Sigmoid colon (tissue), 7 donors: Measurements from ENCODE around the gene FBXL13. TPM values are rescaled to one million over a fixed set of nuclear protein-coding genes. Genes with fewer than 3 reads are reported as not detected.

Source experiments
- DNase-seq: peaks from one replicate; pipeline ENCODE4 v3.0.0-alpha.2; 2019
- H3K27ac ChIP-seq, 4 donors: fragments of 200-600 bp; sonication (generic); one replicate each; pipeline ENCODE4 v1.5.1; 2016 to 2019; ENCODE audit warnings: mild to moderate bottlenecking in 1 of 4
- H3K27me3 ChIP-seq, 3 donors: fragments of 200-600 bp; sonication (generic); one replicate each; pipeline ENCODE4 v1.5.1; 2019; ENCODE audit warnings: mild to moderate bottlenecking in 1 of 3
- H3K36me3 ChIP-seq, 4 donors: fragments of 200-600 bp; sonication (generic); one replicate each; pipeline ENCODE4 v1.5.1; 2016 to 2019
- H3K4me1 ChIP-seq, 4 donors: fragments of 200-600 bp; sonication (generic); one replicate each; pipeline ENCODE4 v1.5.1; 2017 to 2019
- H3K4me3 ChIP-seq, 4 donors: fragments of 200-600 bp; sonication (generic); one replicate each; pipeline ENCODE4 v1.5.1; 2017 to 2019; ENCODE audit warnings: mild to moderate bottlenecking in 2 of 4, moderate library complexity in 1 of 4
- H3K9me3 ChIP-seq, 4 donors: fragments of 200-600 bp in 3 of 4; sonication (generic) in 3 of 4; one replicate each; pipeline versions ENCODE4 v1.5.1 to v1.6.1; 2013 to 2019
- EP300 ChIP-seq, 4 donors: sonication (generic); formaldehyde crosslinking; IDR thresholded peaks; one replicate each; pipeline ENCODE4 v1.6.1; 2017; ENCODE audit warnings: antibody characterized with exemption in 4 of 4
- POLR2A ChIP-seq, 2 donors: fragments of 450-650 bp; IDR thresholded peaks; one replicate each; pipeline ENCODE4 v1.6.1; 2016; ENCODE audit warnings: antibody characterized with exemption in 2 of 2, mild to moderate bottlenecking in 2 of 2, moderate library complexity in 2 of 2
- POLR2AphosphoS5 ChIP-seq, 4 donors: sonication (generic); formaldehyde crosslinking; IDR thresholded peaks; one replicate each; pipeline ENCODE4 v1.6.1; 2017; ENCODE audit warnings: antibody characterized with exemption in 4 of 4
- WGBS, 2 donors: extraction: QIAGEN DNeasy Blood & Tissue Kit; methylation state at CpG; one replicate each; pipeline ENCODE4 v1.1.7; 2013; 5-methylcytosine and 5-hydroxymethylcytosine counted together
- intact Hi-C: fragments of 100-400 bp; cut with DNase I; formaldehyde crosslinking; loops from one replicate; pipeline ENCODE4 v1.15.1; 2023
- polyA plus RNA-seq, 3 donors: library from polyadenylated mRNA; stranded (reverse); fragments of 200-250 nt; gene quantifications; one replicate each; pipeline ENCODE4 v1.2.3, GENCODE V29; 2013
- total RNA-seq, 4 donors: library from RNA; depleted of rRNA; stranded (reverse); fragments of >200 nt; gene quantifications; one replicate each; pipeline ENCODE4 v1.1.0, GENCODE V29; 2016
- TF ChIP-seq, protein P1 (sequence below), 4 experiments: fragments of 450-650 bp in 3 of 4; fragments of 200-600 bp in 1 of 4; IDR thresholded peaks; one replicate each; pipeline ENCODE4 v1.5.1; 2016 to 2019; ENCODE audit warnings: antibody characterized with exemption in 4 of 4, mild to moderate bottlenecking in 3 of 4, moderate library complexity in 2 of 4
- donor health status: healthy with polysubstance abuse.
- donor health status: Bipolar disorder and iron deficiency.
- donor health status: healthy.

FBXL13 gene
- total RNA-seq (1 to 10 TPM; 2.1 to 3.3 (median 2.5) TPM), polyA plus RNA-seq (under 1 TPM in 1 of 3 donors, not detected in 2; 0.38 TPM)

DNA sequence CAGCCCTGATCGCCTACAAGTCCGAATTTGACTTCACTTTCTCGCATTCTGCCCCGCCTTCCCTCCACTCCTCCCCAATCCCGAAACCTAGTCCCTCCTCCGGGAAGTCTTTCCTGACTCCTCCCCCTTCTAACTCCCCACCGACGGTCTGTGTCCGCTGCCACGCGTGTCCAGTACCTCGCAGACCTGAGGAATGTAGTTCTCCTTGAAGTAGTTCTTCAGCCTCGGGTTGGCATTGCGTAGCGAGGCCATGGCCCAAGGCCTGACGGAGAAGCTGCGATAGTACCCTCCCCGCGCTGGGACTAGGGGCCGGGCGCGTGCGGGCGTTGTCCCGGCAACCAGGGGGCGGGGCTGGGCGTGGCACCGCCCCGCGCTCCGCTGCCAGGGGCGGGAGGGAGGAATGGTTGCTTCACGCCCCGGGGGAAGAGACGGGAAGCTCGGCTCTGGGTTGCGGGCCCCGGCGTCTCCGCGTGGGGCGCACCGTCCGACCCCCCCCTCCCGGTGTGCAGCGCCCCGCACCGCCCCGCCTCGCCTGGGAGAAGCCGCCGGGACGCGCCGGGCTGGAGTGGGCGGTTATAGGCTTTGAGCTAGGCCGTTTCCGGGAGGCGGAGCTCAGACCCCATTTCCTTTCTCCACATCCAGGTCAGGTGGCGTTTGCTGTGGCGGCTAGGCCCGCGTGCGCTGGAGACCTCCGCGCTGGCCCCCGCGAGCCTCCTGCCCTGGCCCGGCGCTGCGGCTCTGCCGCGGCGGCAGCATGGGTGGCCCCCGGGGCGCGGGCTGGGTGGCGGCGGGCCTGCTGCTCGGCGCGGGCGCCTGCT is at the start of gene FBXL13, which contains the start of gene ARMC10:
TSS of gene FBXL13 (minus strand) at position 278 of the 818 bp plus-strand sequence.
TSS of gene ARMC10 (plus strand) at position 622 of the 818 bp plus-strand sequence. CDS start at position 755, 133 bp downstream.
- Histone ChIP-seq H3K27me3 (no peaks in the 10 kb centered on the region), H3K4me1 (peaks cover 0 to 24% (median 21%) of the 10 kb centered on the region in 4 donors), H3K9me3 (no peaks in the 10 kb centered on the region), H3K4me3 (peak within 1 kb of the TSS; percentile 68 to 81 (median 74)), H3K27ac (peak within 1 kb of the TSS; percentile 90 to 93 (median 93)), H3K36me3 (no peaks in the 10 kb centered on the region)
- intact Hi-C loops, result loop anchor here (1.0 to 10.0 kb wide), 3 partner anchors 75 to 322 kb away; partner anchors contain the start of genes DNAJC2, NAPEPLD and PSMC2
- peak; percentile 95 for DNase-seq
- TF ChIP-seq, protein P1, sequence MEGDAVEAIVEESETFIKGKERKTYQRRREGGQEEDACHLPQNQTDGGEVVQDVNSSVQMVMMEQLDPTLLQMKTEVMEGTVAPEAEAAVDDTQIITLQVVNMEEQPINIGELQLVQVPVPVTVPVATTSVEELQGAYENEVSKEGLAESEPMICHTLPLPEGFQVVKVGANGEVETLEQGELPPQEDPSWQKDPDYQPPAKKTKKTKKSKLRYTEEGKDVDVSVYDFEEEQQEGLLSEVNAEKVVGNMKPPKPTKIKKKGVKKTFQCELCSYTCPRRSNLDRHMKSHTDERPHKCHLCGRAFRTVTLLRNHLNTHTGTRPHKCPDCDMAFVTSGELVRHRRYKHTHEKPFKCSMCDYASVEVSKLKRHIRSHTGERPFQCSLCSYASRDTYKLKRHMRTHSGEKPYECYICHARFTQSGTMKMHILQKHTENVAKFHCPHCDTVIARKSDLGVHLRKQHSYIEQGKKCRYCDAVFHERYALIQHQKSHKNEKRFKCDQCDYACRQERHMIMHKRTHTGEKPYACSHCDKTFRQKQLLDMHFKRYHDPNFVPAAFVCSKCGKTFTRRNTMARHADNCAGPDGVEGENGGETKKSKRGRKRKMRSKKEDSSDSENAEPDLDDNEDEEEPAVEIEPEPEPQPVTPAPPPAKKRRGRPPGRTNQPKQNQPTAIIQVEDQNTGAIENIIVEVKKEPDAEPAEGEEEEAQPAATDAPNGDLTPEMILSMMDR (IDR thresholded peaks at IDR 0.05), result peak in 3 of 4 experiments; percentile 12 to 24 (median 16)
- TF ChIP-seq EP300 (IDR thresholded peaks at IDR 0.05) (no peak), POLR2AphosphoS5 (IDR thresholded peaks at IDR 0.05) (peak; percentile 52 to 71 (median 61)), POLR2A (IDR thresholded peaks at IDR 0.05) (no peak)
- 1 to 4% methylated on average over 83 of the region's 83 CpGs for WGBS, 2 donors

- Histone ChIP-seq H3K9me3 (no peaks in the 10 kb centered on the region), H3K4me3 (no peak overlapping the region), H3K4me1 (no peaks in the 10 kb centered on the region), H3K36me3 (peaks cover 0 to 62% (median 0%) of the 10 kb centered on the region in 4 donors), H3K27ac (no peak overlapping the region), H3K27me3 (no peaks in the 10 kb centered on the region)
- TF ChIP-seq EP300 (IDR thresholded peaks at IDR 0.05) (no peak), POLR2AphosphoS5 (IDR thresholded peaks at IDR 0.05) (no peak), POLR2A (IDR thresholded peaks at IDR 0.05) (no peak)
- TF ChIP-seq, protein P1 (IDR thresholded peaks at IDR 0.05), result no peak
- intact Hi-C loops, result no loop called here
- no peak for DNase-seq
- 37 to 61% methylated on average over 3 of the region's 3 CpGs for WGBS, 2 donors
Measured at GRCh38 chr7:103123529-103123928, 48.9 kb upstream of the FBXL13 start.

GRCh38 chr7:103121641-103122040 is 47.0 kb upstream of the FBXL13 start:
- intact Hi-C loops, result no loop called here
- TF ChIP-seq EP300 (IDR thresholded peaks at IDR 0.05), result no peak
- H3K36me3 ChIP-seq, result peaks cover 0 to 54% (median 0%) of the 10 kb centered on the region in 4 donors
- no peaks in the 10 kb centered on the region for H3K9me3 ChIP-seq
- DNase-seq, result no peak
- H3K4me1 ChIP-seq, result no peaks in the 10 kb centered on the region
- H3K27me3 ChIP-seq, result no peaks in the 10 kb centered on the region
- H3K4me3 ChIP-seq, result no peak overlapping the region
- no peak overlapping the region for H3K27ac ChIP-seq

DNA sequence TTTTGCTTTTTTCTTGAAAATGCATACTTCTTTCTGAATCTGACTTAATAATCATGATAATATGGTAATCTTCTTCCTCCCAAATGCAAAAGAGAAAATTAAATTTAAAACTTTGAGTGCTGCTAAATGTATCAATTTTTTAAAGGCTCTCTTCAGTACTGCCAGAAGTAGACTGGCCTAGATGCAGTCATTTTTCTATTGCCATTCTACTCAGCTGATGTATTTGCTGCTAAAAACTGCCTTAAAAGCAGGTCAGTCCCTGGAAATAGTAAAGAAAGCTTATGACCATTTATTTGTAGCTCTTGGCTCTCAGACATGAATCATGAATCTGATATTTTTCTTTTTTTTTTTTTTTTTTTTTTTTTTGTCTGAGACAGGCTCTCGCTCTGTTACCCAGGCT is 45.8 kb upstream of the FBXL13 start:
- Histone ChIP-seq H3K4me1 (no peaks in the 10 kb centered on the region), H3K27me3 (no peaks in the 10 kb centered on the region), H3K36me3 (peaks cover 0 to 47% (median 0%) of the 10 kb centered on the region in 4 donors), H3K4me3 (no peak overlapping the region), H3K9me3 (no peaks in the 10 kb centered on the region), H3K27ac (peak overlapping the region in 1 of 4 donors; percentile 6)
- TF ChIP-seq POLR2AphosphoS5 (IDR thresholded peaks at IDR 0.05), result no peak
- TF ChIP-seq, protein P1 (IDR thresholded peaks at IDR 0.05), result no peak
- no peak for TF ChIP-seq POLR2A (IDR thresholded peaks at IDR 0.05)
- TF ChIP-seq EP300 (IDR thresholded peaks at IDR 0.05), result no peak
- intact Hi-C loops, result no loop called here
- WGBS, 2 donors, result 87 to 100% methylated on average over 1 of the region's 1 CpG
- DNase-seq, result no peak

DNA sequence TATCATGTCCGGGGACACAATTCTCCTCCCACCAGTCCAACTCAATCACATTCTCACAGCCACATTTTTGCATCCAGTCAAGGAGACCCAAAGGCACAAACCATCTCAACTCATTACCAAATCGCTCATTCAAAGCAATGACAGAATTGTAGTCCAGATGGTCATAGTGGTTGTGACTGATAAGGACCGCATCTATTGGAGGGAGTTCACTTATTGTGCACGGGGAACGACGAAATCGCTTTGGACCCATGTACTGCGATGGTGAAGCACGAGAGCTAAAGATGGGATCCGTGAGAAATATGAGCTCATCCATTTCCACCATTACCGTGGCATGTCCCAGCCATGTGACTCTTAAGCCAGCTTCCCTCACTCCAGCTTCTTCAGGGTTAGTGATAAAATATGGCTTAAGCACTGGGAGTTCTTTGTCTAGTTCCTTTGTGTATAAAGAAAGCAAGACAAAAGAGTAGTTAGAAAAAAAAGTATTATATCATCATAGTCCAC is 45.2 kb upstream of the FBXL13 start:
- peaks cover 0 to 47% (median 0%) of the 10 kb centered on the region in 4 donors for H3K36me3 ChIP-seq

More for the DNA sequence above, 45.2 kb upstream of the FBXL13 start:
- DNase-seq, result no peak
- no peaks in the 10 kb centered on the region for H3K9me3 ChIP-seq
- intact Hi-C loops, result no loop called here
- TF ChIP-seq POLR2A (IDR thresholded peaks at IDR 0.05), result no peak
- TF ChIP-seq POLR2AphosphoS5 (IDR thresholded peaks at IDR 0.05), result no peak
- TF ChIP-seq, protein P1 (IDR thresholded peaks at IDR 0.05), result no peak
- no peaks in the 10 kb centered on the region for H3K27me3 ChIP-seq
- peak overlapping the region in 1 of 4 donors; percentile 6 for H3K27ac ChIP-seq
- H3K4me1 ChIP-seq, result no peaks in the 10 kb centered on the region
- no peak overlapping the region for H3K4me3 ChIP-seq
- WGBS, 2 donors, result 96 to 97% methylated on average over 11 of the region's 11 CpGs
